ENCODE measurements around the gene DCT.

DCT gene

DNA sequence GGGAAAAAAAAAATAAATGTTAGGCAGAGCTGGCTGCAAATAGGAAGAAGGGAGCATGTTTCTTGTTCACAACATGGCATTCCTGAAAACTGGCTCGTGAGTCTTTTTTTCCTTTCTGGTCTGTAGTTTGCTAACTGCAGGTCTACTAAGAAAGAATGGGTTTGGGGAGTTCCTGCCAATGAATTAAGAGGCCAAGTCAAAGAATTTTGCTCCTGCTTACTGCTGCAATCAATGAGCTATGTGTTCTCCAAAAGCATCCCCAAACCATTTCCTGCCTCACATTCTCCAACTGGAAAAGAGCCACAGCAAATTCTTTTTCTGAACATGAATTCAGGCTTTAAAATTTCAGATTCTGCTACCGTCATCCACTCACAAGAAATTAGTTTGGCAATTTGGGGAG lies 88.6 kb downstream of the DCT start:
- no peak for DNase-seq

DNA sequence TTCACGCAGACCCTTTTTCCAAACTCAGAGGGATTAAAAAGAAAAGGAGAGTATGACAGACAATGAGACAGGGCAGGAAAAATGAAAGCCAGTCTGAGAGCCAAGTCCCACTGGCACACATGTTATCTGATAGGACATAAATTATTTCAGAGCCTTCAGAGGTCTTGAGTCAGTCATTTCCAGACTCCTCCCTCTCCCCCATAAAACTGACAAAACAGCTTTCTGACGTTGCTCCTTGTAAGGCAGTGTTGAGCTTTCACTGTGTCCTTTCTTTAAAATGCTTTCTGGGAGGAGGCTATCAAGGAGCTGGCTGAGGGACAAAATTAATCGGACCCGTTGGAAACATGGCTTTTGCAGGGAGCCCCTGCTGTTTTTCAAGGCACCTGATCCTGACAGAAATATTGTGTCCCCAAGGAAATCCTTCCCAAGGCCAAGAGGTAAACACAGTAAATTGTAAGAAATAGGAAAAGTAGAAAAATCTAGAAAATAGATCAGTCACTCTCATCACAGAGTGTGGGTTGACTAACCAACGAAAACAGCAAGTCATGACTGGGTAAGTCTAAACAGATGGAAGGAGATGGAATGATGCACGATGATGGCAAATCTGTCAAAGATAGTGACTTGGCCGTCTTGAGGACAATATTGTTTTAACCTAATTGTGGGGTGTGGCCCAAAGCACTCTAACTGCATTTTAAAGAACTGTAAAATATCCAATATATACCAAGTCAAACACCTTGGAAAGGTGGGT lies 89.7 kb downstream of the DCT start:
- no peak for DNase-seq

DNA sequence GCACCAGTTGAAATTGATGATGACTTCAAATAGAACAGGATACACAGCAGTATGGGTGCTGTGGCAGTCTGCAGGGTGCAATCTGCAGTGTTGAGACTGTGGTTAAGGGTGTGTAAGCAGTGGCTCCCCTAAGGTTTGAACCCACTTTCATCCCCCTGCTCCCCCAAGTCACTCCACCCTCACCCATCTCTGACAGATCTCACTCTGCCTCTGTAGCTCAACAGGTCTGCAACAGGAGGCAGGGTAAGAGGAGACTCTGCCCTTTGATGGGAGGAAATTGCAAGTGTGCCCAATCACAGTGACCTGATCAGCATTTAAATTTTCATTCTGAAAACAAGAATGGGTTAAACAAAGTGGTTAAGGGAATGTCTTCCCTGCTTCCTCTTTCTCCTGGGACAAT lies 92.4 kb downstream of the DCT start:
- no peak for DNase-seq

Measured in stimulated activated naive CD4-positive, alpha-beta T cell treated with Interleukin-2 at 50 U/mL for 16 hours (primary cell).